Mononuclear cell (primary cell): ENCODE results near the gene ATP8A2. TPM values are rescaled to one million over a fixed set of nuclear protein-coding genes. Genes with fewer than 3 reads are reported as not detected.
"Not testable (repeated sequence)": the region's sequence is repeated elsewhere in the genome, so short reads cannot be mapped to it uniquely, and the experiment has no call there.

Source experiments
- H3K27me3 ChIP-seq: 2 replicates; pipeline ENCODE4 v1.6.0; 2011; ENCODE audit warnings: low read length, control low read depth; ENCODE audit not compliant: insufficient read depth
- H3K4me1 ChIP-seq: 2 replicates; pipeline ENCODE4 v1.5.1; 2011; ENCODE audit warnings: mild to moderate bottlenecking, low read length, control low read depth; ENCODE audit not compliant: insufficient read depth
- H3K4me3 ChIP-seq: 2 replicates; pipeline ENCODE4 v1.5.1; 2011; ENCODE audit warnings: mild to moderate bottlenecking, low read length, moderate library complexity
- H3K9me3 ChIP-seq: 2 replicates; pipeline ENCODE4 v1.5.1; 2011; ENCODE audit warnings: low read depth, mild to moderate bottlenecking, control low read depth, low read length
- total RNA-seq: library from RNA; depleted of rRNA; stranded (reverse); fragments of >200 nt; gene quantifications from one replicate; pipeline ENCODE4 v1.2.3, GENCODE V29; 2012

ATP8A2 gene
- total RNA-seq, 1 donor: 0.21 TPM

DNA sequence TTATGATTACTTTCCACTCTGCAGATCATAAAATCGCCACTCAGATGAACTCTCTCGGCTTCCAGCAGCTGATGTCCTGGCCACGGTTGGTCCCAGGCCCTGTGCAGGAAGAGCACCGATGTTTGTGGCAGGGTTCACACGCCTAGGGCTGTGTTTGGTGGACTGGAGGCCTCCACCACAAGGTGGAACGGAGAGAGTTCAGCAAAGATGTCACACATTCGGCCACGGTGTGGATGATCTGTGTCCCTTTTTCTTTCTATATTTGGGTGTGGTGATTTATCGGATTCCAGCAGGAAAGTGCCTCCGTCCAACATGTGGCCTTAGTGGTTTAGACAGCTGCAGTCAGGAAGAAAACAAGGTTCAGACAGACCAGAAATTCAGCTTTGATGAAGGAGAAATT, 680.6 kb downstream of the ATP8A2 start:
- no peak overlapping the region for H3K4me3 ChIP-seq
- H3K4me1 ChIP-seq: peaks cover 4% of the 10 kb centered on the region
- H3K27me3 ChIP-seq: peaks cover 59% of the 10 kb centered on the region

GRCh38 chr13:26053418-26053980, 681.7 kb downstream of the ATP8A2 start:
- Histone ChIP-seq H3K27me3 (peaks cover 55% of the 10 kb centered on the region), H3K4me3 (no peak overlapping the region), H3K9me3 (no peaks in the 10 kb centered on the region), H3K4me1 (peaks cover 4% of the 10 kb centered on the region)

More for the DNA sequence above, 680.6 kb downstream of the ATP8A2 start:
- no peaks in the 10 kb centered on the region for H3K9me3 ChIP-seq

GRCh38 chr13:26054896-26055295, 683.1 kb downstream of the ATP8A2 start:
- Histone ChIP-seq H3K9me3 (no peaks in the 10 kb centered on the region), H3K4me1 (peaks cover 4% of the 10 kb centered on the region), H3K4me3 (no peak overlapping the region), H3K27me3 (peaks cover 41% of the 10 kb centered on the region)

GRCh38 chr13:26058704-26059103, 686.9 kb downstream of the ATP8A2 start:
- Histone ChIP-seq H3K27me3 (peaks cover 8% of the 10 kb centered on the region), H3K4me1 (no peaks in the 10 kb centered on the region), H3K9me3 (no peaks in the 10 kb centered on the region), H3K4me3 (no peak overlapping the region)

GRCh38 chr13:26060357-26060756, 688.6 kb downstream of the ATP8A2 start:
- H3K4me1 ChIP-seq: no peaks in the 10 kb centered on the region
- no peaks in the 10 kb centered on the region for H3K9me3 ChIP-seq
- no peak overlapping the region for H3K4me3 ChIP-seq
- H3K27me3 ChIP-seq: no peaks in the 10 kb centered on the region

GRCh38 chr13:26061256-26061655, 689.5 kb downstream of the ATP8A2 start:
- Histone ChIP-seq H3K9me3 (no peaks in the 10 kb centered on the region), H3K4me1 (no peaks in the 10 kb centered on the region), H3K4me3 (no peak overlapping the region), H3K27me3 (no peaks in the 10 kb centered on the region)

DNA sequence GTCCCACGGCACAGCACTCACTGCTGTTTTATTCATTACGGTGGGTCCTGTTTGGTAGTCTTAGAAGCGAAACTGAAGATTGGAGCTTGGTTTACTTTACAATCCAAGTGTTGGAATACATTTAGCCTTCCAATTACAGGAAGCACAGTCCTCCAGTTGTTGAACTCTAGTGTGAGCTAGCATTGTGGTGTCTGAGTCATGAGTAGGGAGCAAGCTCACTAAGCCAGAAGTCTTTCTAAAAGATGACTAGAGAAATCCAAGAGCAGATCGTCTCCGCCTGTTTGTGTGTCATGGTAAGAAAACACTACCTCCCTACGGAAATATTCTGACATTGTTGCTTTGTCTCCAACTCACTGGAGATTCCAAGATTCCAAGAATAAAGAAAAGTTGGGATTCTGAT, 690.2 kb downstream of the ATP8A2 start:
- H3K9me3 ChIP-seq: no peaks in the 10 kb centered on the region
- no peak overlapping the region for H3K4me3 ChIP-seq
- no peaks in the 10 kb centered on the region for H3K4me1 ChIP-seq

GRCh38 chr13:26062853-26063444, 691.2 kb downstream of the ATP8A2 start:
- H3K27me3 ChIP-seq: no peaks in the 10 kb centered on the region
- no peak overlapping the region for H3K4me3 ChIP-seq
- H3K4me1 ChIP-seq: no peaks in the 10 kb centered on the region
- no peaks in the 10 kb centered on the region for H3K9me3 ChIP-seq

More for the DNA sequence above, 690.2 kb downstream of the ATP8A2 start:
- H3K27me3 ChIP-seq: no peaks in the 10 kb centered on the region

DNA sequence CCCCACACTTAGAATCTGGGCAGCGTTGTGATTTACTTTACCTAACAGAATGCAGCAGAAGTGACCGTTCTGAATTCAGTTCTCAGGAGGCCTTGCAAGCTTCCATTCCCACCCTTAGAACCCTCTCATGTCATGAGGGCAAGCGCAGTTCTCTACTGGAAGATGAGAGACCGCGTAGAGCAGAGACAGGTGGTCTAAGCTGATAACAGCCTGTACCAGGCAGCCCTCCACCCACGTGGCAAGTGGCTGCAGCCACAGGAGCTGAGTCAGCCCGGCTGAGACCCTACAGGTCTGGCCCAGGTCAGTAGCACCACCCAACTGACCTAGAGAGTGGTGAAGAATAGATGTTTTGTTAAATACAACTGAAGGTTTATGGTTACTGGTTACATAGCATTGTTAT, 694.7 kb downstream of the ATP8A2 start:
- H3K9me3 ChIP-seq, H3K4me1 ChIP-seq, H3K27me3 ChIP-seq, H3K4me3 ChIP-seq: not testable (repeated sequence)

- no peaks in the 10 kb centered on the region for H3K9me3 ChIP-seq
- H3K27me3 ChIP-seq: no peaks in the 10 kb centered on the region
- H3K4me1 ChIP-seq: no peaks in the 10 kb centered on the region
- H3K4me3 ChIP-seq: no peak overlapping the region
Observed at GRCh38 chr13:26067601-26068000, 695.8 kb downstream of the ATP8A2 start.

DNA sequence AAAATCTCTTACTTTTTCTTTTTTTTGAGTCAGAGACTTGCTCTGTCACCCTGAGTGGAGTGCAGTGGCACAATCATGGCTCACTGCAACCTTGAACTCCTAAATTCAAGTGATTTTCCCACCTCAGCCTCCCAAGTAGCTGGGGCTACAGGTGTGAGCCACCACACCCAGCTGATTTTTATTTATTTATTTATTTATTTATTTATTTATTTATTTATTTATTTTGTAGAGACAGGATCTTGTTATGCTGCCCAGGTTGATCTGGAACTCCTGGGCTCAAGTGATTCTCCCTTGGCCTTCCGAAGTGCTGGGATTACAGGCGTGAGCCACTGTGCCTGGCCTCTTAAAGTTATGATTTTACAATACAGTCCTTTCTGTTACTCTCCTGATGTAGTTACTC, 696.6 kb downstream of the ATP8A2 start:
- H3K9me3 ChIP-seq, H3K27me3 ChIP-seq, H3K4me1 ChIP-seq, H3K4me3 ChIP-seq: not testable (repeated sequence)

GRCh38 chr13:26069642-26070041, 697.9 kb downstream of the ATP8A2 start:
- H3K9me3 ChIP-seq, H3K4me1 ChIP-seq, H3K27me3 ChIP-seq, H3K4me3 ChIP-seq: not testable (repeated sequence)

GRCh38 chr13:26071691-26072090, 699.9 kb downstream of the ATP8A2 start:
- H3K4me1 ChIP-seq: no peaks in the 10 kb centered on the region
- peaks cover 8% of the 10 kb centered on the region for H3K27me3 ChIP-seq
- no peaks in the 10 kb centered on the region for H3K9me3 ChIP-seq
- H3K4me3 ChIP-seq: no peak overlapping the region

DNA sequence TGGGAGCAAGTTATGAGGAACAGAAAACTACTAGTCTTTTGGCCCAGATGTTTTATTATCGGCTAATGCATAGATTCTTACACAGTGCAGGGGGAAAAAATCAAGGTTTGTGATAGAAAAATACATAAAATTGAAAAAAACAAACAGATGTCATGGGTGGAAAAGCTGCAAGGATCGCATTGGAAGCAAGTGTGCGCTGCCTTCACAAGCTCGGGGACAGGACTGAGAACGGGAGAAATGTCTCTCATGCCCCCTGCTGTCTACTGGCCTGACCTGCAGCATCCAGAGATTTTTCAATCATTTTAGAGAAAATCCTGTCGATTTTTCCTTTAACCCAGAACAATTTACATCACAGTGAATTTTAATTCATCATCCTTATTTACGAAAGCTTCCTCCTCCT, 700.6 kb downstream of the ATP8A2 start:
- not testable (repeated sequence) for H3K4me1 ChIP-seq, H3K27me3 ChIP-seq, H3K4me3 ChIP-seq, H3K9me3 ChIP-seq

GRCh38 chr13:26074706-26075105, 702.9 kb downstream of the ATP8A2 start:
- H3K27me3 ChIP-seq: peaks cover 8% of the 10 kb centered on the region
- H3K9me3 ChIP-seq: no peaks in the 10 kb centered on the region
- H3K4me1 ChIP-seq: no peaks in the 10 kb centered on the region
- no peak overlapping the region for H3K4me3 ChIP-seq
